ENCODE measurements around the gene CYBB.

The CYBB gene

GRCh38 chrX:37817579-37817978 is 37.7 kb downstream of the CYBB start:
- ChIA-PET CTCF (interaction anchor here (1.1 to 1.2 kb wide), 2 partner anchors 32 to 73 kb away, joined by 3 read pairs; no protein-coding TSS in a partner anchor), POLR2A (no interaction called here)
- DNase-seq (ENCODE audit: extremely low spot score), result no peak
- TF ChIP-seq BHLHE40 (IDR thresholded peaks at IDR 0.05; ENCODE audit: borderline replicate concordance), result no peak

GRCh38 chrX:37818031-37818430 is 38.2 kb downstream of the CYBB start:
- TF ChIP-seq PKNOX1 (IDR thresholded peaks at IDR 0.05) (peak; percentile 37; the same call in 1 of the 2 replicates), LEF1 (IDR thresholded peaks at IDR 0.05; ENCODE audit: borderline replicate concordance) (no peak)
- no peak for DNase-seq (ENCODE audit: extremely low spot score)
- ChIA-PET CTCF (no interaction called here), POLR2A (no interaction called here)

- CTCF ChIA-PET, result no interaction called here
- POLR2A ChIA-PET, result no interaction called here
- no peak for DNase-seq (ENCODE audit: extremely low spot score)
- TF ChIP-seq BHLHE40 (IDR thresholded peaks at IDR 0.05; ENCODE audit: borderline replicate concordance) (no peak), CTBP1 (IDR thresholded peaks at IDR 0.05; ENCODE audit: borderline replicate concordance) (no peak), L3MBTL2 (conservative IDR thresholded peaks at IDR 0.05) (no peak), LEF1 (IDR thresholded peaks at IDR 0.05; ENCODE audit: borderline replicate concordance) (no peak), NFRKB (IDR thresholded peaks at IDR 0.05) (no peak), FOXA1 (IDR thresholded peaks at IDR 0.05) (no peak), PKNOX1 (IDR thresholded peaks at IDR 0.05) (no peak), ELF4 (IDR thresholded peaks at IDR 0.05) (no peak), TARDBP (IDR thresholded peaks at IDR 0.05) (no peak), FOXM1 (IDR thresholded peaks at IDR 0.05; ENCODE audit: borderline replicate concordance) (no peak), FOXK2 (IDR thresholded peaks at IDR 0.05) (no peak), SUZ12 (IDR thresholded peaks at IDR 0.05) (no peak), ZNF384 (IDR thresholded peaks at IDR 0.05) (no peak), HDGF (IDR thresholded peaks at IDR 0.05; ENCODE audit: borderline replicate concordance) (no peak), ARNT (IDR thresholded peaks at IDR 0.05) (no peak), SP1 (IDR thresholded peaks at IDR 0.05) (no peak)
These were observed 40.8 kb downstream of the CYBB start for GRCh38 chrX:37820646-37821045.

GRCh38 chrX:37824491-37825214 is 44.8 kb downstream of the CYBB start:
- POLR2A ChIA-PET, result no interaction called here
- CTCF ChIA-PET, result interaction anchor here (0.6 to 2.5 kb wide), 7 partner anchors 9 to 348 kb away, joined by 3 to 16 read pairs (median 3); no protein-coding TSS in a partner anchor
- DNase-seq (ENCODE audit: extremely low spot score), result no peak
- no peak for TF ChIP-seq ZNF384 (IDR thresholded peaks at IDR 0.05)
- no peak for TF ChIP-seq SUZ12 (IDR thresholded peaks at IDR 0.05)

GRCh38 chrX:37825215-37825842 is 45.5 kb downstream of the CYBB start:
- POLR2A ChIA-PET, result no interaction called here
- DNase-seq (ENCODE audit: extremely low spot score), result peak; percentile 37

GRCh38 chrX:37829721-37830120 is 49.9 kb downstream of the CYBB start:
- ChIA-PET POLR2A (no interaction called here), CTCF (interaction anchor here (0.7 kb wide), 2 partner anchors 12 to 326 kb away, joined by 4 read pairs; no protein-coding TSS in a partner anchor)
- DNase-seq (ENCODE audit: extremely low spot score), result no peak
- no peak for TF ChIP-seq LEF1 (IDR thresholded peaks at IDR 0.05; ENCODE audit: borderline replicate concordance)
- TF ChIP-seq ELF4 (IDR thresholded peaks at IDR 0.05), result no peak
- TF ChIP-seq SUZ12 (IDR thresholded peaks at IDR 0.05), result no peak
- TF ChIP-seq ARNT (IDR thresholded peaks at IDR 0.05), result no peak
- TF ChIP-seq SP1 (IDR thresholded peaks at IDR 0.05), result no peak
- TF ChIP-seq BHLHE40 (IDR thresholded peaks at IDR 0.05; ENCODE audit: borderline replicate concordance), result no peak
- TF ChIP-seq ZNF384 (IDR thresholded peaks at IDR 0.05), result no peak
- TF ChIP-seq FOXK2 (IDR thresholded peaks at IDR 0.05), result no peak
- no peak for TF ChIP-seq TARDBP (IDR thresholded peaks at IDR 0.05)
- TF ChIP-seq FOXA1 (IDR thresholded peaks at IDR 0.05), result no peak
- TF ChIP-seq FOXM1 (IDR thresholded peaks at IDR 0.05; ENCODE audit: borderline replicate concordance), result no peak
- no peak for TF ChIP-seq CTBP1 (IDR thresholded peaks at IDR 0.05; ENCODE audit: borderline replicate concordance)
- TF ChIP-seq HDGF (IDR thresholded peaks at IDR 0.05; ENCODE audit: borderline replicate concordance), result no peak
- no peak for TF ChIP-seq NFRKB (IDR thresholded peaks at IDR 0.05)
- TF ChIP-seq PKNOX1 (IDR thresholded peaks at IDR 0.05), result no peak
- TF ChIP-seq L3MBTL2 (conservative IDR thresholded peaks at IDR 0.05), result no peak

More at GRCh38 chrX:37825215-37825842, 45.5 kb downstream of the CYBB start:
- CTCF ChIA-PET, result interaction anchor here (0.6 to 2.5 kb wide), 8 partner anchors 10 to 347 kb away, joined by 3 to 16 read pairs (median 4); no protein-coding TSS in a partner anchor
- TF ChIP-seq CTBP1 (IDR thresholded peaks at IDR 0.05; ENCODE audit: borderline replicate concordance) (no peak), FOXA1 (IDR thresholded peaks at IDR 0.05) (no peak), FOXM1 (IDR thresholded peaks at IDR 0.05; ENCODE audit: borderline replicate concordance) (no peak), SUZ12 (IDR thresholded peaks at IDR 0.05) (no peak), FOXK2 (IDR thresholded peaks at IDR 0.05) (no peak), NFRKB (IDR thresholded peaks at IDR 0.05) (no peak), BHLHE40 (IDR thresholded peaks at IDR 0.05; ENCODE audit: borderline replicate concordance) (no peak), SP1 (IDR thresholded peaks at IDR 0.05) (no peak), TARDBP (IDR thresholded peaks at IDR 0.05) (no peak), L3MBTL2 (conservative IDR thresholded peaks at IDR 0.05) (no peak), LEF1 (IDR thresholded peaks at IDR 0.05; ENCODE audit: borderline replicate concordance) (no peak), ARNT (IDR thresholded peaks at IDR 0.05) (no peak), PKNOX1 (IDR thresholded peaks at IDR 0.05) (no peak), ZNF384 (IDR thresholded peaks at IDR 0.05) (no peak), HDGF (IDR thresholded peaks at IDR 0.05; ENCODE audit: borderline replicate concordance) (no peak), ELF4 (IDR thresholded peaks at IDR 0.05) (no peak)
